ENCODE measurements around the gene ALDH1A1.

ALDH1A1 gene

GRCh38 chr9:72995131-72996024, 42.5 kb upstream of the ALDH1A1 start:
- no peak for DNase-seq (ENCODE audit: extremely low read depth, low read depth)
- H3K4me3 ChIP-seq (replicated peaks; ENCODE audit: low read depth, low read length): no peak overlapping the region
- TF ChIP-seq CTCF (IDR thresholded peaks at IDR 0.05; ENCODE audit: low read depth, low read length, missing control alignments): no peak

- TF ChIP-seq CTCF (IDR thresholded peaks at IDR 0.05; ENCODE audit: low read depth, low read length, missing control alignments): no peak
- DNase-seq (ENCODE audit: extremely low read depth, low read depth): no peak
- no peak overlapping the region for H3K4me3 ChIP-seq (replicated peaks; ENCODE audit: low read depth, low read length)
These were observed 38.9 kb upstream of the ALDH1A1 start for GRCh38 chr9:72991772-72992171.

- H3K4me3 ChIP-seq (replicated peaks; ENCODE audit: low read depth, low read length): no peak overlapping the region
- no peak for DNase-seq (ENCODE audit: extremely low read depth, low read depth)
- TF ChIP-seq CTCF (IDR thresholded peaks at IDR 0.05; ENCODE audit: low read depth, low read length, missing control alignments): no peak
These were observed 37.7 kb upstream of the ALDH1A1 start for GRCh38 chr9:72990397-72991182.

- no peak for TF ChIP-seq CTCF (IDR thresholded peaks at IDR 0.05; ENCODE audit: low read depth, low read length, missing control alignments)
- H3K4me3 ChIP-seq (replicated peaks; ENCODE audit: low read depth, low read length): no peak overlapping the region
- no peak for DNase-seq (ENCODE audit: extremely low read depth, low read depth)
These were observed 33.8 kb upstream of the ALDH1A1 start for GRCh38 chr9:72986522-72987116.

GRCh38 chr9:72985746-72986145, 32.9 kb upstream of the ALDH1A1 start:
- H3K4me3 ChIP-seq (replicated peaks; ENCODE audit: low read depth, low read length): no peak overlapping the region
- no peak for DNase-seq (ENCODE audit: extremely low read depth, low read depth)
- no peak for TF ChIP-seq CTCF (IDR thresholded peaks at IDR 0.05; ENCODE audit: low read depth, low read length, missing control alignments)

- H3K4me3 ChIP-seq (replicated peaks; ENCODE audit: low read depth, low read length): no peak overlapping the region
- no peak for TF ChIP-seq CTCF (IDR thresholded peaks at IDR 0.05; ENCODE audit: low read depth, low read length, missing control alignments)
- no peak for DNase-seq (ENCODE audit: extremely low read depth, low read depth)
These were observed 32.1 kb upstream of the ALDH1A1 start for GRCh38 chr9:72984991-72985390.
